IMR-90 (cell line): Measurements from ENCODE around the gene RPL36. TPM values are rescaled to one million over a fixed set of nuclear protein-coding genes. Genes with fewer than 3 reads are reported as not detected.

ENCODE experiments used
- ATAC-seq: fragments of 200-7000 bp; cut with Tn5 transposase; 2 replicates; pipeline ENCODE4 v1.9.1; 2020; ENCODE audit warnings: low read depth, mild to moderate bottlenecking, moderate library complexity
- BruUV-seq: library from RNA; stranded (reverse); fragments of 400-500 nt; replicated peaks from 2 replicates; lab custom pipeline; 2021; lab: Mats Ljungman, UMichigan
- CTCF ChIA-PET: fragments of 300-600 bp; formaldehyde crosslinking; extraction: SDS; loops from one replicate; lab custom pipeline; 2021; ENCODE audit warnings: antibody characterized with exemption; lab: Yijun Ruan, JAX
- POLR2A ChIA-PET: fragments of 300-600 bp; sonication (Branson Sonifier 250); formaldehyde crosslinking; loops from one replicate; lab custom pipeline; 2022; ENCODE audit warnings: antibody characterized with exemption; ENCODE audit not compliant: unreplicated experiment; lab: Charles Lee
- DNase-seq: peaks from one replicate; pipeline ENCODE4 v3.0.0; 2013
- H2AFZ ChIP-seq: replicated peaks from 2 replicates; pipeline ENCODE3; 2013; ENCODE audit warnings: low read length, mild to moderate bottlenecking; ENCODE audit not compliant: poor library complexity
- H2AK5ac ChIP-seq: 2 replicates; pipeline ENCODE4 v1.6.1; 2013; ENCODE audit warnings: low read depth, low read length, inconsistent platforms
- H2AK9ac ChIP-seq: replicated peaks from 2 replicates; pipeline ENCODE3; 2013; ENCODE audit warnings: mild to moderate bottlenecking, low read depth, low read length, moderate library complexity; ENCODE audit not compliant: poor library complexity
- H2BK120ac ChIP-seq: 2 replicates; pipeline ENCODE4 v1.6.1; 2013; ENCODE audit warnings: low read depth, low read length, inconsistent platforms
- H2BK15ac ChIP-seq: 3 replicates; pipeline ENCODE4 v1.6.1; 2013; ENCODE audit warnings: low read depth, low read length, inconsistent platforms
- H2BK20ac ChIP-seq: 2 replicates; pipeline ENCODE4 v1.6.1; 2013; ENCODE audit warnings: low read depth, mild to moderate bottlenecking, inconsistent platforms, low read length, moderate library complexity
- H2BK5ac ChIP-seq: 2 replicates; pipeline ENCODE4 v1.6.1; 2013; ENCODE audit warnings: mild to moderate bottlenecking, low read depth, low read length, inconsistent platforms; ENCODE audit not compliant: poor library complexity, severe bottlenecking
- H3K14ac ChIP-seq: replicated peaks from 2 replicates; pipeline ENCODE4 v1.6.1; 2013; ENCODE audit warnings: low read depth, low read length, inconsistent platforms
- H3K18ac ChIP-seq: 2 replicates; pipeline ENCODE4 v1.6.1; 2013; ENCODE audit warnings: low read depth, low read length, control low read depth
- H3K23ac ChIP-seq: 2 replicates; pipeline ENCODE4 v1.6.1; 2013; ENCODE audit warnings: low read depth, low read length, inconsistent platforms
- H3K27ac ChIP-seq: 2 replicates; pipeline ENCODE4 v1.5.1; 2013; ENCODE audit warnings: mild to moderate bottlenecking, control low read depth, low read length; ENCODE audit not compliant: insufficient read depth
- H3K27me3 ChIP-seq: 2 replicates; pipeline ENCODE4 v1.6.1; 2013; ENCODE audit warnings: low read length; ENCODE audit not compliant: control insufficient read depth, insufficient read depth
- H3K36me3 ChIP-seq: 2 replicates; pipeline ENCODE4 v1.6.1; 2013; ENCODE audit warnings: low read length, mixed read lengths; ENCODE audit not compliant: control insufficient read depth, insufficient read depth
- H3K4ac ChIP-seq: 2 replicates; pipeline ENCODE4 v1.6.1; 2013; ENCODE audit warnings: low read depth, low read length, inconsistent platforms
- H3K4me1 ChIP-seq: 2 replicates; pipeline ENCODE4 v1.6.1; 2013; ENCODE audit warnings: low read length, mixed read lengths; ENCODE audit not compliant: control insufficient read depth, insufficient read depth
- H3K4me2 ChIP-seq: 2 replicates; pipeline ENCODE4 v1.6.1; 2013; ENCODE audit warnings: low read depth, mild to moderate bottlenecking, control low read depth, low read length, moderate library complexity
- H3K4me3 ChIP-seq: 2 replicates; pipeline ENCODE4 v1.5.1; 2013; ENCODE audit warnings: low read depth, mild to moderate bottlenecking, control low read depth, low read length, moderate library complexity; ENCODE audit not compliant: insufficient read depth
- H3K56ac ChIP-seq: 2 replicates; pipeline ENCODE4 v1.6.1; 2013; ENCODE audit warnings: low read length, inconsistent platforms; ENCODE audit not compliant: insufficient read depth; ENCODE audit errors: extremely low read depth
- H3K79me1 ChIP-seq, 2 experiments: 2 replicates each; pipeline ENCODE4 v1.6.1; 2013; ENCODE audit warnings: low read length in 2 of 2, inconsistent platforms in 1 of 2, low read depth in 1 of 2
- H3K9ac ChIP-seq: 2 replicates; pipeline ENCODE4 v1.6.1; 2013; ENCODE audit warnings: low read depth, low read length, control low read depth
- H3K9me1 ChIP-seq: 2 replicates; pipeline ENCODE4 v1.6.1; 2013; ENCODE audit warnings: low read length, inconsistent platforms; ENCODE audit not compliant: insufficient read depth
- H3K9me3 ChIP-seq: 2 replicates; pipeline ENCODE4 v1.6.1; 2013; ENCODE audit warnings: low read length; ENCODE audit not compliant: control insufficient read depth, insufficient read depth
- H4K20me1 ChIP-seq: 2 replicates; pipeline ENCODE4 v1.6.1; 2013; ENCODE audit warnings: low read length, inconsistent platforms; ENCODE audit not compliant: insufficient read depth
- H4K5ac ChIP-seq: 2 replicates; pipeline ENCODE4 v1.6.1; 2013; ENCODE audit warnings: mild to moderate bottlenecking, low read depth, low read length, control low read depth
- H4K8ac ChIP-seq, 2 experiments: 2 replicates each; pipeline ENCODE4 v1.6.1; 2013; ENCODE audit warnings: low read depth in 2 of 2, low read length in 2 of 2, control low read depth in 1 of 2, inconsistent platforms in 1 of 2
- H4K91ac ChIP-seq: 2 replicates; pipeline ENCODE4 v1.6.1; 2013; ENCODE audit warnings: low read depth, low read length, inconsistent platforms; ENCODE audit not compliant: insufficient read depth
- CEBPB ChIP-seq: IDR thresholded peaks from 2 replicates; pipeline ENCODE4 v1.6.1; 2012; ENCODE audit warnings: low read depth, low read length, improper control_type of control experiment
- MAFK ChIP-seq: IDR thresholded peaks from 2 replicates; pipeline ENCODE4 v1.6.1; 2012; ENCODE audit warnings: low read depth, low read length, improper control_type of control experiment
- MXI1 ChIP-seq: IDR thresholded peaks from 2 replicates; pipeline ENCODE4 v1.6.1; 2012; ENCODE audit warnings: low read depth, mild to moderate bottlenecking, low read length, moderate library complexity, borderline replicate concordance
- SMC3 ChIP-seq: fragments of 150-350 bp; IDR thresholded peaks from 2 replicates; pipeline ENCODE4 v1.6.1; 2016; ENCODE audit warnings: low read depth, mild to moderate bottlenecking, antibody characterized with exemption, low read length, moderate library complexity
- WGBS, 2 experiments: methylation state at CpG; one replicate each; pipeline versions ENCODE4 v1.1.5 to v1.1.7; 2013; ENCODE audit warnings: missing lambda C conversion rate in 2 of 2; ENCODE audit not compliant: insufficient read length in 1 of 2; ENCODE audit errors: extremely low coverage in 2 of 2; 5-methylcytosine and 5-hydroxymethylcytosine counted together
- dilution Hi-C: fragments of 300-500 bp; cut with HindIII; formaldehyde crosslinking; loops from one replicate; pipeline ENCODE4 v1.14.3; 2018; ENCODE audit warnings: low sequenced_read_pairs; ENCODE audit not compliant: unreplicated experiment
- in situ Hi-C: fragments of 300-500 bp; cut with MboI; formaldehyde crosslinking; loops from 3 replicates; pipeline ENCODE4 v1.14.3; 2019; ENCODE audit warnings: low sequenced_read_pairs, inconsistent platforms, mixed read lengths
- intact Hi-C: fragments of 100-400 bp; cut with micrococcal nuclease; formaldehyde crosslinking; loops from 2 replicates; pipeline ENCODE4 v1.10.0; 2022
- polyA plus RNA-seq, 3 experiments: library from polyadenylated mRNA; depleted of rRNA; stranded (reverse); fragments of >200 nt; gene quantifications; 2 replicates each; pipeline ENCODE4 v1.2.3, GENCODE V29; 2012; ENCODE audit warnings: low replicate concordance in 1 of 3
- total RNA-seq: library from RNA; depleted of rRNA; stranded (reverse); fragments of >200 nt; gene quantifications from 2 replicates; pipeline ENCODE4 v1.2.3, GENCODE V29; 2012
- TF ChIP-seq, protein P1 (sequence below): conservative IDR thresholded peaks from 2 replicates; pipeline ENCODE4 v1.5.1; 2012; ENCODE audit warnings: mild to moderate bottlenecking, low read depth, low read length, improper control_type of control experiment
- TF ChIP-seq, protein P2 (sequence below): fragments of 150-350 bp; IDR thresholded peaks from 2 replicates; pipeline ENCODE4 v1.6.1; 2016; ENCODE audit warnings: low read depth, mild to moderate bottlenecking, low read length, moderate library complexity, borderline replicate concordance

RPL36 gene
- total and polyA plus RNA-seq, 2 of the 4 experiments (the other 2 are of a cell fraction) = 232 to 757 TPM

DNA sequence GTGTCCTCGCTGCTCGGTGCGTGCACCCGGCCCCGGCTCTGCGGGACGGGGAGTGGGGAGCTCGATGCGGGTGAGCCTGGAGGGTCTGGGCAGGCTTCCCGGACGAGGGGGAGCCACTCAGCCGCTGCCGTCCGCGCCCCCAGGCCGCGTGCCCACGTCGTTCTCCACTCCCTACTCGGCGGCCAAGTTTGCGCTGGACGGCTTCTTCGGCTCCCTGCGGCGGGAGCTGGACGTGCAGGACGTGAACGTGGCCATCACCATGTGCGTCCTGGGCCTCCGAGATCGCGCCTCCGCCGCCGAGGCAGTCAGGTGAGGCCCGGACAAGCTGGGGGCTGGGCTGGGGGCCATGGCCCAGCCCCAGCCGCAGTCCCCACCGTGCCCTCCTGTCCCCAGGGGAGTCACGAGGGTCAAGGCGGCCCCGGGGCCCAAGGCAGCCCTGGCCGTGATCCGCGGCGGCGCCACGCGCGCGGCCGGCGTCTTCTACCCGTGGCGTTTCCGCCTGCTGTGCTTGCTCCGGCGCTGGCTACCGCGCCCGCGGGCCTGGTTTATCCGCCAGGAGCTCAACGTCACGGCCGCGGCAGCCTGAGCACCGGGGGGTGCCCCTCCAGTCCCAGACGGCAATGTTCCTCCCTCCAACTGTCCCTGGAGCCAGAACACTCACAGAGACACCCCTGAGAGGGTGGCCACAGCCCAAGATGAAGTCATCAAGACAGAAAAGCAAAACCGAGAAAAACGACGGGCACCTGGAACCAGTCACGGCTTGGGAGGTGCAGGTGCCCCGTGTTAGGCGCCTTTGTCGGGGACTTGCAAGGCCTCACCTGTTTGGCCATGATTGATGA is 2.5 kb upstream of the RPL36 start:
- peaks cover 2% of the 10 kb centered on the region; the same call in 1 of the 2 replicates for H3K4me1 ChIP-seq
- intact Hi-C loops = no loop called here
- H3K4me3 ChIP-seq = peak overlapping the region; percentile 32

More for the DNA sequence above, 2.5 kb upstream of the RPL36 start:
- Histone ChIP-seq H2AFZ (peak overlapping the region; percentile 92), H2BK20ac (no peak overlapping the region), H3K23ac (no peak overlapping the region), H3K4ac (no peak overlapping the region), H3K56ac (no peak overlapping the region), H4K5ac (no peak overlapping the region), H3K18ac (no peak overlapping the region), H2BK120ac (no peak overlapping the region), H3K27ac (no peak overlapping the region), H2AK5ac (0 out of 2 replicates have a peak overlapping the region, but pooled peaks have one; percentile 3), H3K9ac (peak overlapping the region; percentile 2), H3K9me1 (peaks cover 3% of the 10 kb centered on the region; the same call in 1 of the 2 replicates), H2AK9ac (peak overlapping the region; percentile 47), H4K8ac (peak overlapping the region in 1 of 2 experiments; percentile 77; a peak in 2 of 4 replicates), H4K20me1 (peaks cover 25% of the 10 kb centered on the region), H2BK15ac (no peak overlapping the region), H3K27me3 (no peaks in the 10 kb centered on the region), H3K4me2 (peak overlapping the region; percentile 17), H4K91ac (no peak overlapping the region), H3K79me1 (peaks cover 0 to 19% of the 10 kb centered on the region in 2 experiments; a peak in 1 of 4 replicates), H3K9me3 (no peaks in the 10 kb centered on the region), H3K14ac (no peak overlapping the region), H3K36me3 (peaks cover 14% of the 10 kb centered on the region), H2BK5ac (no peak overlapping the region)
- no peak for TF ChIP-seq SMC3
- no peak for TF ChIP-seq MAFK
- TF ChIP-seq, protein P1, sequence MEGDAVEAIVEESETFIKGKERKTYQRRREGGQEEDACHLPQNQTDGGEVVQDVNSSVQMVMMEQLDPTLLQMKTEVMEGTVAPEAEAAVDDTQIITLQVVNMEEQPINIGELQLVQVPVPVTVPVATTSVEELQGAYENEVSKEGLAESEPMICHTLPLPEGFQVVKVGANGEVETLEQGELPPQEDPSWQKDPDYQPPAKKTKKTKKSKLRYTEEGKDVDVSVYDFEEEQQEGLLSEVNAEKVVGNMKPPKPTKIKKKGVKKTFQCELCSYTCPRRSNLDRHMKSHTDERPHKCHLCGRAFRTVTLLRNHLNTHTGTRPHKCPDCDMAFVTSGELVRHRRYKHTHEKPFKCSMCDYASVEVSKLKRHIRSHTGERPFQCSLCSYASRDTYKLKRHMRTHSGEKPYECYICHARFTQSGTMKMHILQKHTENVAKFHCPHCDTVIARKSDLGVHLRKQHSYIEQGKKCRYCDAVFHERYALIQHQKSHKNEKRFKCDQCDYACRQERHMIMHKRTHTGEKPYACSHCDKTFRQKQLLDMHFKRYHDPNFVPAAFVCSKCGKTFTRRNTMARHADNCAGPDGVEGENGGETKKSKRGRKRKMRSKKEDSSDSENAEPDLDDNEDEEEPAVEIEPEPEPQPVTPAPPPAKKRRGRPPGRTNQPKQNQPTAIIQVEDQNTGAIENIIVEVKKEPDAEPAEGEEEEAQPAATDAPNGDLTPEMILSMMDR = no peak
- TF ChIP-seq CEBPB = no peak
- TF ChIP-seq MXI1 = no peak
- TF ChIP-seq, protein P2, sequence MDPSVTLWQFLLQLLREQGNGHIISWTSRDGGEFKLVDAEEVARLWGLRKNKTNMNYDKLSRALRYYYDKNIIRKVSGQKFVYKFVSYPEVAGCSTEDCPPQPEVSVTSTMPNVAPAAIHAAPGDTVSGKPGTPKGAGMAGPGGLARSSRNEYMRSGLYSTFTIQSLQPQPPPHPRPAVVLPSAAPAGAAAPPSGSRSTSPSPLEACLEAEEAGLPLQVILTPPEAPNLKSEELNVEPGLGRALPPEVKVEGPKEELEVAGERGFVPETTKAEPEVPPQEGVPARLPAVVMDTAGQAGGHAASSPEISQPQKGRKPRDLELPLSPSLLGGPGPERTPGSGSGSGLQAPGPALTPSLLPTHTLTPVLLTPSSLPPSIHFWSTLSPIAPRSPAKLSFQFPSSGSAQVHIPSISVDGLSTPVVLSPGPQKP = no peak
- ChIA-PET CTCF (interaction anchor here (1.5 kb wide), 1 partner anchor 103 kb away, joined by 3 read pairs; the partner anchor contains the start of gene DUS3L), POLR2A (no interaction called here)
- dilution Hi-C loops (no loop called here), in situ Hi-C loops (no loop called here)
- no TSS peak for BruUV-seq
- 54% methylated on average over 53 of the region's 76 CpGs; no CpG with 5 or more reads in 1 of the 2 experiments for WGBS, 2 experiments
- no peak for ATAC-seq
- no peak for DNase-seq
